HG03196 (cell line): ENCODE results near the gene THEMIS2.

Experiments used
- ATAC-seq: cut with Tn5 transposase; IDR thresholded peaks from one replicate; pipeline ENCODE4 v1.9.1; 2021; ENCODE audit not compliant: unreplicated experiment

The THEMIS2 gene

DNA sequence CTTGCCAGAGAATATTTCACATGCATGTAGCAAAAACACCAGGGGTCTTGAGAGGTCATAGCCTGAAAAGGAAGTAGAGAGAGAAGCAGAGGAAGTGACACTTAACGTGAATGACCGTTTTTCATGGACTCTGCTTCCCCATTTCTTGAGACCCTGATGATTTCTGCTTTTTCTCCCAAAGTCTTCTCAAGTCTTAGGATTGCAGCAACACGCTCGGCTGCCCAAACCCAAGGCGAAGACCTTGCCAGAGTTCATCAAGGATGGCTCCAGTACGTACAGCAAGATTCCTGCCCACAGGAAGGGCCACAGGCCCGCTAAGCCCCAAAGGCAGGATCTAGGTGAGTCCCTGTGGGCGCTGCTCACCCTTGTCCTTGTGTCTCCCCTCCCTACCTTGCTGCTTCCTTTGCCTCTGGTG is 12.8 kb downstream of the THEMIS2 start:
- no peak for ATAC-seq

- no peak for ATAC-seq
These were observed 13.4 kb downstream of the THEMIS2 start for GRCh38 chr1:27885621-27886352.

GRCh38 chr1:27886353-27886679 is 14.0 kb downstream of the THEMIS2 start:
- no peak for ATAC-seq

DNA sequence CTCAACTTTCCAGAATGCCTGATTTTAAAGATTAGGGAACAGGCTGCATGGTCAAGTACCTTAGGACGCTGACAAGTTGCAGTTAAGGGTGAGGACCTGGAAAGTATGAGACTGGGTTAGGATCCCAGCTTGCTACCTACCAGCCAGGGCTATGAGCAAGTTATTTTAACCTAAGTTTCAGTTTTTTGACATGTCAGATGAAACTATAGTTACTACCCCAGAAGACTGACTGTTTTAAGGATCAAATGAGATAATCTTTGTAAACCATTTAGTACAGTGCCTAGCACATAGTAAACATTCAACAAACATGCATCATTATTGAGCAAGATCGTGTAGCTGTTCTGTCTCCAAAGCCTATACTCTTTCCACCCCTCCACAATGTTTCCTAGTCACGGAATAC is 14.4 kb downstream of the THEMIS2 start:
- no peak for ATAC-seq

DNA sequence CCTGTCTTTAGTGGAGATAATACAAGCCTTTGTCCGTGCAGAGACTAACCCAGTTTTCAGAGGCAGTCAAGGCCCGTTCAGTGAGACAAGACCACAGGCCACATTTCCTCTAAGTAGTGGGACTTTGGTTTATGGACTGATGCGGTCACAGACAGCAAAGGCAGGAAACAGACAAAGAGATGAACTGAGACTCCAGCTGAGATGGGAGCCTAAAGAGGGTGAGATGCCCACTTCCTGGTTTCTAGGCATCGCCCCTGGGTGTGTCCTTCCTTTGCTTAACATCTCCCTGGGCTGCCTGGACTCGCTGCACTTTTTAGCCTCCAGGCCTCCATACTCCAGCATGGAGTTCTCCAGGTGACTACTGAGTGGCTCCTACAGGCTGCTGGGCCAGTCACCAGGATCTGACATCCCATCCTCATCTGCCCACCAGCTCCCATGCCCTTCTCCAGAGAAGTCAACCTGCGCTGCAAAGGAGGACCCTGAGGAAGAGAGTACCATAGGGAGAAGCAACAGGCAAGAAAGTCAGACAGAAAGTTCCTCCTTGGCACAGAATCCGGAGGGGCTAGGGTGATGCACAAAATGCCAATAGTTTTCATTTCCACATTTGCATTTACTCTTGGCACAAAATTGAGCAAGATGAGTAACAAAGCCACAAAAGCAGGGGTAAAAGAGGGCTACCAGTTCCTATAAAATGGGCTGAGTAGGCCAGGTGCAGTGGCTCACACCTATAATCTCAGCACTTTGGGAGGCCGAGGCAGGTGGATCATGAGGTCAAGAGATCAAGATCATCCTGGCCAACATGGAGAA is 15.1 kb downstream of the THEMIS2 start:
- no peak for ATAC-seq

GRCh38 chr1:27889506-27889905 is 17.2 kb downstream of the THEMIS2 start:
- ATAC-seq: no peak

- ATAC-seq: no peak
These were observed 19.0 kb downstream of the THEMIS2 start for GRCh38 chr1:27891196-27891889.

- ATAC-seq: no peak
These were observed 22.2 kb downstream of the THEMIS2 start for GRCh38 chr1:27894521-27894920.

- no peak for ATAC-seq
These were observed 34.4 kb downstream of the THEMIS2 start for GRCh38 chr1:27906759-27907158.

- ATAC-seq: no peak
These were observed 40.1 kb downstream of the THEMIS2 start for GRCh38 chr1:27912429-27912828.

GRCh38 chr1:27915082-27915575 is 42.8 kb downstream of the THEMIS2 start:
- no peak for ATAC-seq

DNA sequence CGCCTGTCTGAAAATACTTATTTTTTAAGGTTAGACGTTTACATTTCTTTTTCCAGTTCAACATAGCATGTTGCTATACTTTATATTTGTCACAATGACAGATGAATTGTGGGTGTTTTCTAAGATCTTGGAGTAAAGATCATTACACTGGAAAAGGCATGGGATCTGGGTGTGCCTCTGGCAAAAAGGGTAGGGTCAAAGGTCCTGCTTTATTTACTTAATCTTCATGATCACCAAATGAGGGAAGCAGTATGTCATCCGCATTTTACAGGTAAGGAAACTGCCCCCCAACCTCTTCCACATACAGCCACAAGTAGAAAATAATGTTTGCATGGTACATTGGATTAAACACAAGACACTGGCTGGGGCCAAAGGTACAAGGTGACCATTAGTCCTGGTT is 49.9 kb downstream of the THEMIS2 start:
- ATAC-seq: no peak

DNA sequence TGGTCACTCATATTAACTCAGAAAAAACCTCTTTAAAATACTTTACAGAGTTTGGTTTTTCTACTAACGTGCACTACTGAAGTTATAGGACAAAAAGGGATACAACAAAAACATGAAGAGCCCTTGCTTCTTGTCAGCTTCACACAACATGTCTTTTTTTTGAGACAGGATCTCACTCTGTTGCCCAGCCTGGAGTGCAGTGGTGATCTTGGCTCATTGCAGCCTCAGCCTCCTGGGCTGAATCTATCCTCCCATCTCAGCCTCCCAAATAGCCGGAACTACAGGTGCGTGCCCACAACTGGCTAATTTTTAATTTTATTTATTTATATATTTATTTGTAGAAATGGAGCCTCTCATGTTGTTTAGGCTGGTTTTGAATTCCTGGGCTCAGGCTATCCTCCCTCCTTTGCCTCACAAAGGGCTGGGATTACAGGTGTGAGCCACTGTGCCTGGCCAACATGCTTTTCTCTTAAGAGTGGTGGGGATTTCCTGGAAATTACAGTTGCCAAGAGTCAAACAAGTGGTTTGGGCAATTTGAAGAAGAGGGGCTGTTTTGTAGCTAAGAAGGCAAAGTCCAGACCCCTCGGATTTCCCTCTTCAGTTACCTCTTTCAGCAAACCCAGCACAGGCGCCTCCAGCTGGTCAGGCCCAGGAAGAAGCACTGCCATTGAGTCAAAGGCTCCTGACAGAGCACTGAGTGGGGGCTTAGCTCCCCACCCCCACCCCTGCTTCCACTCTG is 56.0 kb downstream of the THEMIS2 start:
- ATAC-seq: no peak

GRCh38 chr1:27931184-27931583 is 58.8 kb downstream of the THEMIS2 start:
- no peak for ATAC-seq

- ATAC-seq: no peak
These were observed 59.4 kb downstream of the THEMIS2 start for GRCh38 chr1:27931759-27932158.

GRCh38 chr1:27934818-27935549 is 62.6 kb downstream of the THEMIS2 start, which contains the start of gene SMPDL3B:
Gene SMPDL3B (plus strand): TSS chr1:27935000. CDS start chr1:27935184, 184 bp downstream.
- ATAC-seq: no peak

DNA sequence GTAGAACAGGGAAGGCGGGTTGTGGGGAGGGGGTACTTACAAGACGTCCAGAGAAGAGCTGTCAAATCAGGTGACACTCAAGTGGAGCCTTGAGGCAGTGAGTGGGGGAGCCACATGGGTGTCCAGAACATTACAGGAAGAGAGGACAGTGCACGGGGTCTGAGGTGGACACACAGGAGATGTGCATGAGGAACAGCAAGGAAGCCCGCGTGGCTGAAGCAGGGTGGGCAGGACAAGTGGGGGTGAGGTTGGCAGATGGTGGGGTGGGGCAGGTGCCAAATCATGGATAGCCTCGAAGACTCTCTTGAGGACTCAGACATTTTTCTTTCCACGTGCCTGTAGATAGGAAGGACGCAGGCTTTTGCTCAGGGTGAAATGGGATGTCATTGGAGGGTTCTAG is 63.4 kb downstream of the THEMIS2 start:
- no peak for ATAC-seq
